Gastrocnemius medialis (tissue), 4 donors: Measurements from ENCODE around the gene SERPINE3.

Experiments used
- CTCF ChIP-seq, 5 experiments: fragments of 450-650 bp in 3 of 5; fragments of 200-600 bp in 2 of 5; sonication (generic) in 2 of 5; IDR thresholded peaks in 4 of 5; conservative IDR thresholded peaks in 1 of 5; 1 replicate in 4 of 5; 2 replicates in 1 of 5; pipeline ENCODE4 v1.5.1; 2016 to 2019; ENCODE audit warnings: antibody characterized with exemption in 5 of 5, mild to moderate bottlenecking in 3 of 5, moderate library complexity in 3 of 5
- POLR2A ChIP-seq, 2 donors: fragments of 450-650 bp; IDR thresholded peaks; one replicate each; pipeline ENCODE4 v1.6.1; 2017; ENCODE audit warnings: antibody characterized with exemption in 2 of 2, mild to moderate bottlenecking in 2 of 2, moderate library complexity in 2 of 2

DNA sequence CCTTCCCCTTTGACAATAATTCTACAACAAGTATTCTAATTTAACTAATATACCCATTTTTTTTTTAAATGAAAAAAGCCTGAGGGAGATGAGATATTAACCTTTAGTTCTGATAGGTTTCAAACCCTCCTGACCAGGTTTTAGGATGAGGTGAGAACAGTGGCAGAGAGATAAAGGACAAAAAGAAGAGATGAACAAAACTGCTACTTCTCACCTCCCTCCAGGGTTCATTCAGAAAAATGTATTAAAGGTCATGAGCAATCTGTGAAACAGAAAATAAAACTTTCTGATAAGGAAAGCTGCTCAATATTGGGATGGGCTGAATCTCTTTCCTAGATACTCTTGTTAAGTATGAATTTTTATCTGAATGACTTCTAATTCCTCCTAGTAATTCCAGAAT is 24.1 kb downstream of the SERPINE3 start:
- TF ChIP-seq CTCF (IDR thresholded peaks at IDR 0.05 in 4 of 5, conservative IDR thresholded peaks at IDR 0.05 in 1 of 5) = no peak
- no peak for TF ChIP-seq POLR2A (IDR thresholded peaks at IDR 0.05)
